Gastrocnemius medialis (tissue), 4 donors: ENCODE measurements around the gene NECAB3.

ENCODE experiments used
- POLR2A ChIP-seq, 2 donors: fragments of 450-650 bp; IDR thresholded peaks; one replicate each; pipeline ENCODE4 v1.6.1; 2017; ENCODE audit warnings: antibody characterized with exemption in 2 of 2, mild to moderate bottlenecking in 2 of 2, moderate library complexity in 2 of 2
- TF ChIP-seq, protein P1 (sequence below), 5 experiments: fragments of 450-650 bp in 3 of 5; fragments of 200-600 bp in 2 of 5; sonication (generic) in 2 of 5; IDR thresholded peaks in 4 of 5; conservative IDR thresholded peaks in 1 of 5; 1 replicate in 4 of 5; 2 replicates in 1 of 5; pipeline ENCODE4 v1.5.1; 2016 to 2019; ENCODE audit warnings: antibody characterized with exemption in 5 of 5, mild to moderate bottlenecking in 3 of 5, moderate library complexity in 3 of 5

DNA sequence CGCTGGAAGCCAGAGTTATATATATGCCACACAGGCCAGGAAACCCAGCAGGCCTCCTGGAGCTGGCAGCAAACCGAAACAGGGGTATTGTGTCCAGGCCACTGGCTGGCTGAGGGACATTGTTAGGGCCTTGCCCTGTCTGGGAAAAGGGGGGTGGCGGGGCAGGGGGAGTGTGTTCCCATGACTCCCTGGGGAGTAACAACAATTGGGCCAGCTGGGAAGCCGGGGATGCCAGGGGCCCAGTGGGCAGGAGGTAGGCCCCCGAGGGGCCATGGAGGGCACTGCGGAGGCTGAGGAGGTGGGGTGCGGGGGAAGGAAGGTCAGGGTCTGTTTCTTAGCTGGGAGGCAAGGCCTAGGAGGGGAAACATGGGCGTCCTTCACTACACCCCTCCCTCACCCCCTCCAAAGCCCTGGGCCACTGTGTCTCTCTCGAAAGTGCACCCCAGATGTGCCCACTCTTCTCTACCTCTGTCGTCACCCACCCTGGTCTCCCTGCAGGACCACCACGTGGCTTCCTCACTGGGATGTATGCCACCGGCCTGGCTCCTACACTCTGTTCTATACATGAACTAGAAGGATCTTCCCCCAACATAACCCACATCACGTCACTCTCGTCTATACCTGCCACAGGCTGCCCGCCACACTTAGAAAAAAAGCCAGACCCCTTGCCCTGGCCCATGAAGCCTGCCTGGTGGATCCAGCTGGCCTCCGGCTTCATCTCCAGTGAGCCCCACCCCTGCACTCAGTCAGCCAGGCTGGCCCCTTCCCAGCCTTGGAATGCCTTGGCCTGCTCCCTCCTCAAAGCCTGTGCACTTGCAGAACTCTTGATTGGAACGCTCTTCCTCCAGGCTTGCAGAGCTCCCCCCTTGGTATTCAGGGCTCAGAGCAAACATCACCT, 19.8 kb upstream of the NECAB3 start:
- TF ChIP-seq, protein P1, sequence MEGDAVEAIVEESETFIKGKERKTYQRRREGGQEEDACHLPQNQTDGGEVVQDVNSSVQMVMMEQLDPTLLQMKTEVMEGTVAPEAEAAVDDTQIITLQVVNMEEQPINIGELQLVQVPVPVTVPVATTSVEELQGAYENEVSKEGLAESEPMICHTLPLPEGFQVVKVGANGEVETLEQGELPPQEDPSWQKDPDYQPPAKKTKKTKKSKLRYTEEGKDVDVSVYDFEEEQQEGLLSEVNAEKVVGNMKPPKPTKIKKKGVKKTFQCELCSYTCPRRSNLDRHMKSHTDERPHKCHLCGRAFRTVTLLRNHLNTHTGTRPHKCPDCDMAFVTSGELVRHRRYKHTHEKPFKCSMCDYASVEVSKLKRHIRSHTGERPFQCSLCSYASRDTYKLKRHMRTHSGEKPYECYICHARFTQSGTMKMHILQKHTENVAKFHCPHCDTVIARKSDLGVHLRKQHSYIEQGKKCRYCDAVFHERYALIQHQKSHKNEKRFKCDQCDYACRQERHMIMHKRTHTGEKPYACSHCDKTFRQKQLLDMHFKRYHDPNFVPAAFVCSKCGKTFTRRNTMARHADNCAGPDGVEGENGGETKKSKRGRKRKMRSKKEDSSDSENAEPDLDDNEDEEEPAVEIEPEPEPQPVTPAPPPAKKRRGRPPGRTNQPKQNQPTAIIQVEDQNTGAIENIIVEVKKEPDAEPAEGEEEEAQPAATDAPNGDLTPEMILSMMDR (IDR thresholded peaks at IDR 0.05 in 4 of 5, conservative IDR thresholded peaks at IDR 0.05 in 1 of 5), result no peak
- TF ChIP-seq POLR2A (IDR thresholded peaks at IDR 0.05), result no peak
